WERI-Rb-1 (cell line): ENCODE measurements around the gene BACH2.

ENCODE experiments used
- DNase-seq: peaks from one replicate; pipeline ENCODE4 v3.0.0-alpha.2; 2020
- H3K27ac ChIP-seq: fragments of 250-450 bp; sonication (Bioruptor Pico); 2 replicates; pipeline ENCODE4 v1.5.1; 2020; ENCODE audit warnings: mild to moderate bottlenecking, moderate library complexity
- H3K27me3 ChIP-seq: fragments of 250-450 bp; sonication (Bioruptor Pico); 2 replicates; pipeline ENCODE4 v1.5.1; 2021; ENCODE audit warnings: mild to moderate bottlenecking, low read depth, moderate library complexity; ENCODE audit not compliant: insufficient read depth, severe bottlenecking
- H3K36me3 ChIP-seq: fragments of 250-450 bp; sonication (Bioruptor Pico); 2 replicates; pipeline ENCODE4 v1.5.1; 2020; ENCODE audit warnings: mild to moderate bottlenecking, moderate library complexity
- H3K4me3 ChIP-seq: 2 replicates; pipeline ENCODE4 v1.5.1; 2011; ENCODE audit warnings: low read depth, mild to moderate bottlenecking, control low read depth, low read length
- H3K9me3 ChIP-seq: fragments of 250-450 bp; sonication (Bioruptor Pico); 2 replicates; pipeline ENCODE4 v1.5.1; 2021; ENCODE audit warnings: mild to moderate bottlenecking, moderate library complexity; ENCODE audit not compliant: severe bottlenecking
- CTCF ChIP-seq: IDR thresholded peaks from 2 replicates; pipeline ENCODE4 v1.5.1; 2011; ENCODE audit warnings: low read depth, mild to moderate bottlenecking, control low read depth, inconsistent platforms, low read length

The BACH2 gene

GRCh38 chr6:90297867-90298381 lies 1.3 kb upstream of the BACH2 start:
- Histone ChIP-seq H3K4me3 (no peak overlapping the region), H3K27me3 (no peaks in the 10 kb centered on the region), H3K27ac (no peak overlapping the region), H3K9me3 (no peaks in the 10 kb centered on the region), H3K36me3 (no peaks in the 10 kb centered on the region)
- no peak for TF ChIP-seq CTCF
- DNase-seq: no peak

- DNase-seq: no peak
- no peak for TF ChIP-seq CTCF
- H3K36me3 ChIP-seq: no peaks in the 10 kb centered on the region
- no peaks in the 10 kb centered on the region for H3K27me3 ChIP-seq
- no peaks in the 10 kb centered on the region for H3K9me3 ChIP-seq
- H3K4me3 ChIP-seq: peak overlapping the region; percentile 80
- H3K27ac ChIP-seq: no peak overlapping the region; the same call in 1 of the 2 replicates
Measured at GRCh38 chr6:90297115-90297866, 648 bp upstream of the BACH2 start.

- H3K4me3 ChIP-seq: peak overlapping the region; percentile 80
Measured at GRCh38 chr6:90295854-90296340, 746 bp downstream of the BACH2 start.

GRCh38 chr6:90294989-90295853 lies 1.4 kb downstream of the BACH2 start:
- TF ChIP-seq CTCF: peak; percentile 29; the same call in 1 of the 2 replicates
- peak overlapping the region; percentile 71 for H3K27ac ChIP-seq

More at GRCh38 chr6:90295854-90296340, 746 bp downstream of the BACH2 start:
- Histone ChIP-seq H3K27ac (peak overlapping the region; percentile 71), H3K9me3 (no peaks in the 10 kb centered on the region), H3K36me3 (no peaks in the 10 kb centered on the region), H3K27me3 (no peaks in the 10 kb centered on the region)
- no peak for TF ChIP-seq CTCF
- peak; percentile 70 for DNase-seq

GRCh38 chr6:90294614-90294988 lies 2.0 kb downstream of the BACH2 start:
- DNase-seq: no peak
- Histone ChIP-seq H3K36me3 (no peaks in the 10 kb centered on the region), H3K27me3 (no peaks in the 10 kb centered on the region), H3K4me3 (peak overlapping the region; percentile 80), H3K27ac (no peak overlapping the region), H3K9me3 (no peaks in the 10 kb centered on the region)
- no peak for TF ChIP-seq CTCF

More at GRCh38 chr6:90294989-90295853, 1.4 kb downstream of the BACH2 start:
- peak; percentile 38 for DNase-seq
- H3K27me3 ChIP-seq: no peaks in the 10 kb centered on the region
- H3K9me3 ChIP-seq: no peaks in the 10 kb centered on the region
- peak overlapping the region; percentile 80 for H3K4me3 ChIP-seq
- no peaks in the 10 kb centered on the region for H3K36me3 ChIP-seq
